Medulla oblongata (tissue), 1 donor: ENCODE results near the gene CARD9.
"Not testable (repeated sequence)": the region's sequence is repeated elsewhere in the genome, so short reads cannot be mapped to it uniquely, and the experiment has no call there.

Experiments used
- DNase-seq: peaks from one replicate; pipeline ENCODE4 v3.0.0-alpha.2; 2015; ENCODE audit errors: extremely low spot score

CARD9 gene

GRCh38 chr9:136373300-136374182, at the start of gene CARD9:
CARD9 (minus strand) TSS chr9:136373669; CDS start chr9:136372078, 1,591 bp downstream.
- DNase-seq, result peak; percentile 77

GRCh38 chr9:136422876-136423275, 49.4 kb upstream of the CARD9 start:
- DNase-seq, result no peak

GRCh38 chr9:136421791-136422190, 48.3 kb upstream of the CARD9 start:
- DNase-seq, result no peak

- no peak for DNase-seq
Observed at GRCh38 chr9:136419092-136419420, 45.6 kb upstream of the CARD9 start.

- no peak for DNase-seq
Observed at GRCh38 chr9:136418182-136419091, 45.0 kb upstream of the CARD9 start.

GRCh38 chr9:136416914-136417313, 43.4 kb upstream of the CARD9 start:
- DNase-seq, result no peak

GRCh38 chr9:136416427-136416826, 43.0 kb upstream of the CARD9 start:
- no peak for DNase-seq

- peak; percentile 19 for DNase-seq
Observed at GRCh38 chr9:136412962-136413361, 39.5 kb upstream of the CARD9 start.

- no peak for DNase-seq
Observed at GRCh38 chr9:136411378-136411777, 37.9 kb upstream of the CARD9 start.

- peak; percentile 93 for DNase-seq
Observed at GRCh38 chr9:136410500-136411287, 37.2 kb upstream of the CARD9 start, which contains the start of the genes ENTR1 and PMPCA. ENTR1 (minus strand) TSS chr9:136410614; CDS start chr9:136410397, 217 bp downstream. PMPCA (plus strand) TSS chr9:136410658; CDS start chr9:136410669, 11 bp downstream.

GRCh38 chr9:136409557-136410455, 36.3 kb upstream of the CARD9 start:
- peak; percentile 32 for DNase-seq

- no peak for DNase-seq
Observed at GRCh38 chr9:136407911-136408310, 34.4 kb upstream of the CARD9 start.

- DNase-seq, result not testable (repeated sequence)
Observed at GRCh38 chr9:136407061-136407460, 33.6 kb upstream of the CARD9 start.

GRCh38 chr9:136405904-136406303, 32.4 kb upstream of the CARD9 start:
- DNase-seq, result not testable (repeated sequence)

GRCh38 chr9:136405481-136405880, 32.0 kb upstream of the CARD9 start:
- DNase-seq, result no peak

- no peak for DNase-seq
Observed at GRCh38 chr9:136404801-136405136, 31.3 kb upstream of the CARD9 start.

GRCh38 chr9:136403915-136404800, 30.7 kb upstream of the CARD9 start:
- DNase-seq, result no peak

- no peak for DNase-seq
Observed at GRCh38 chr9:136403538-136403914, 30.1 kb upstream of the CARD9 start.

GRCh38 chr9:136402067-136402466, 28.6 kb upstream of the CARD9 start:
- DNase-seq, result no peak
